ENCODE results near the gene PER2.

PER2 gene

GRCh38 chr2:238322001-238322411 is 33.6 kb upstream of the PER2 start:
- TF ChIP-seq CTCF (IDR thresholded peaks at IDR 0.05; ENCODE audit: low read depth, low read length): no peak
- no peak for DNase-seq
- Histone ChIP-seq H3K9me3 (no peaks in the 10 kb centered on the region), H3K4me1 (no peaks in the 10 kb centered on the region), H3K36me3 (no peaks in the 10 kb centered on the region), H3K27me3 (no peaks in the 10 kb centered on the region), H3K4me3 (ENCODE audit: low read depth, low read length) (no peak overlapping the region)

- H3K4me3 ChIP-seq (ENCODE audit: low read depth, low read length): peak overlapping the region; percentile 63
- DNase-seq: no peak
Measured at GRCh38 chr2:238321467-238321866, 33.1 kb upstream of the PER2 start.

GRCh38 chr2:238320648-238321281 is 32.4 kb upstream of the PER2 start:
- TF ChIP-seq CTCF (IDR thresholded peaks at IDR 0.05; ENCODE audit: low read depth, low read length): no peak
- Histone ChIP-seq H3K27me3 (no peaks in the 10 kb centered on the region), H3K9me3 (no peaks in the 10 kb centered on the region), H3K4me3 (ENCODE audit: low read depth, low read length) (peak overlapping the region; percentile 63), H3K4me1 (no peaks in the 10 kb centered on the region), H3K36me3 (no peaks in the 10 kb centered on the region)
- no peak for DNase-seq

More at GRCh38 chr2:238321467-238321866, 33.1 kb upstream of the PER2 start:
- TF ChIP-seq CTCF (IDR thresholded peaks at IDR 0.05; ENCODE audit: low read depth, low read length): no peak
- no peaks in the 10 kb centered on the region for H3K9me3 ChIP-seq
- no peaks in the 10 kb centered on the region for H3K27me3 ChIP-seq
- no peaks in the 10 kb centered on the region for H3K4me1 ChIP-seq
- no peaks in the 10 kb centered on the region for H3K36me3 ChIP-seq

- H3K9me3 ChIP-seq: no peaks in the 10 kb centered on the region
- H3K4me3 ChIP-seq (ENCODE audit: low read depth, low read length): peak within 1 kb of the TSS; percentile 63
- H3K4me1 ChIP-seq: no peaks in the 10 kb centered on the region
- no peaks in the 10 kb centered on the region for H3K27me3 ChIP-seq
- peak; percentile 94 for DNase-seq
- H3K36me3 ChIP-seq: no peaks in the 10 kb centered on the region
- TF ChIP-seq CTCF (IDR thresholded peaks at IDR 0.05; ENCODE audit: low read depth, low read length): no peak
Measured at GRCh38 chr2:238320246-238320647, 31.8 kb upstream of the PER2 start, which contains the start of gene TRAF3IP1. Gene TRAF3IP1, plus strand, starts transcription at chr2:238320518. Its CDS starts 145 bp downstream, at chr2:238320663.

- Histone ChIP-seq H3K27me3 (no peaks in the 10 kb centered on the region), H3K4me1 (no peaks in the 10 kb centered on the region), H3K4me3 (ENCODE audit: low read depth, low read length) (no peak overlapping the region), H3K36me3 (no peaks in the 10 kb centered on the region), H3K9me3 (no peaks in the 10 kb centered on the region)
- no peak for DNase-seq
- no peak for TF ChIP-seq CTCF (IDR thresholded peaks at IDR 0.05; ENCODE audit: low read depth, low read length)
Measured at GRCh38 chr2:238315031-238315595, 26.7 kb upstream of the PER2 start.

- H3K36me3 ChIP-seq: no peaks in the 10 kb centered on the region
- H3K27me3 ChIP-seq: no peaks in the 10 kb centered on the region
- no peaks in the 10 kb centered on the region for H3K4me1 ChIP-seq
- no peak overlapping the region for H3K4me3 ChIP-seq (ENCODE audit: low read depth, low read length)
- no peak for DNase-seq
- H3K9me3 ChIP-seq: no peaks in the 10 kb centered on the region
- no peak for TF ChIP-seq CTCF (IDR thresholded peaks at IDR 0.05; ENCODE audit: low read depth, low read length)
Measured at GRCh38 chr2:238314576-238314975, 26.2 kb upstream of the PER2 start.

Data from BE2C (cell line).